ENCODE data around the gene USP12.

DNA sequence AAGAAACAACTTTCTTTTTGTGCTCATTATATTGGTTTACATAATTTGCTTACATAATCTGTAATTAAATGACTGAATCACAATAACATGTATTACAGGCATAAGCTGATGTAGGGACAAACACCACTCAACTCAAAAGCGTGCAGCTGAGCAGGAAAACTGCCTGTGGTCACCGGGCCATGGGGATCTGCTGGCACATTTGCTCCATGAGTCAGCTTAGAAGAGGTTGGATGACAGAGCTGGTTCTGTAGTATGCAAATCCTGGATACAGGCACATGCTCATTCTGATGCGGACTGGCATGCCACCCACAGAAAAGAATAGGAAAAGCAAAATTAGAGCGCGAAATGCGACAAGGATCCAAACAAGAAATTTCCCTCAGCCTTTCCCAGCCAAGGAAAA lies 128.6 kb downstream of the USP12 start:
- TF ChIP-seq, protein P1, sequence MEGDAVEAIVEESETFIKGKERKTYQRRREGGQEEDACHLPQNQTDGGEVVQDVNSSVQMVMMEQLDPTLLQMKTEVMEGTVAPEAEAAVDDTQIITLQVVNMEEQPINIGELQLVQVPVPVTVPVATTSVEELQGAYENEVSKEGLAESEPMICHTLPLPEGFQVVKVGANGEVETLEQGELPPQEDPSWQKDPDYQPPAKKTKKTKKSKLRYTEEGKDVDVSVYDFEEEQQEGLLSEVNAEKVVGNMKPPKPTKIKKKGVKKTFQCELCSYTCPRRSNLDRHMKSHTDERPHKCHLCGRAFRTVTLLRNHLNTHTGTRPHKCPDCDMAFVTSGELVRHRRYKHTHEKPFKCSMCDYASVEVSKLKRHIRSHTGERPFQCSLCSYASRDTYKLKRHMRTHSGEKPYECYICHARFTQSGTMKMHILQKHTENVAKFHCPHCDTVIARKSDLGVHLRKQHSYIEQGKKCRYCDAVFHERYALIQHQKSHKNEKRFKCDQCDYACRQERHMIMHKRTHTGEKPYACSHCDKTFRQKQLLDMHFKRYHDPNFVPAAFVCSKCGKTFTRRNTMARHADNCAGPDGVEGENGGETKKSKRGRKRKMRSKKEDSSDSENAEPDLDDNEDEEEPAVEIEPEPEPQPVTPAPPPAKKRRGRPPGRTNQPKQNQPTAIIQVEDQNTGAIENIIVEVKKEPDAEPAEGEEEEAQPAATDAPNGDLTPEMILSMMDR (IDR thresholded peaks at IDR 0.05): no peak
- TF ChIP-seq NFYB (CRISPR knock-in tag; conservative IDR thresholded peaks at IDR 0.05; ENCODE audit: low read depth) (no peak), TCF7 (CRISPR knock-in tag; IDR thresholded peaks at IDR 0.05; ENCODE audit: low read depth) (no peak), ZNF416 (CRISPR knock-in tag; IDR thresholded peaks at IDR 0.05) (no peak), MXD4 (CRISPR knock-in tag; IDR thresholded peaks at IDR 0.05; ENCODE audit: borderline replicate concordance) (no peak), ZNF317 (CRISPR knock-in tag; IDR thresholded peaks at IDR 0.05; ENCODE audit: borderline replicate concordance, low read depth) (no peak)
- TF ChIP-seq, protein P2, sequence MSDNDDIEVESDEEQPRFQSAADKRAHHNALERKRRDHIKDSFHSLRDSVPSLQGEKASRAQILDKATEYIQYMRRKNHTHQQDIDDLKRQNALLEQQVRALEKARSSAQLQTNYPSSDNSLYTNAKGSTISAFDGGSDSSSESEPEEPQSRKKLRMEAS (CRISPR knock-in tag; IDR thresholded peaks at IDR 0.05): no peak
- TF ChIP-seq, protein P3, sequence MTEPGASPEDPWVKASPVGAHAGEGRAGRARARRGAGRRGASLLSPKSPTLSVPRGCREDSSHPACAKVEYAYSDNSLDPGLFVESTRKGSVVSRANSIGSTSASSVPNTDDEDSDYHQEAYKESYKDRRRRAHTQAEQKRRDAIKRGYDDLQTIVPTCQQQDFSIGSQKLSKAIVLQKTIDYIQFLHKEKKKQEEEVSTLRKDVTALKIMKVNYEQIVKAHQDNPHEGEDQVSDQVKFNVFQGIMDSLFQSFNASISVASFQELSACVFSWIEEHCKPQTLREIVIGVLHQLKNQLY (CRISPR knock-in tag; IDR thresholded peaks at IDR 0.05): no peak
- TF ChIP-seq, protein P4, sequence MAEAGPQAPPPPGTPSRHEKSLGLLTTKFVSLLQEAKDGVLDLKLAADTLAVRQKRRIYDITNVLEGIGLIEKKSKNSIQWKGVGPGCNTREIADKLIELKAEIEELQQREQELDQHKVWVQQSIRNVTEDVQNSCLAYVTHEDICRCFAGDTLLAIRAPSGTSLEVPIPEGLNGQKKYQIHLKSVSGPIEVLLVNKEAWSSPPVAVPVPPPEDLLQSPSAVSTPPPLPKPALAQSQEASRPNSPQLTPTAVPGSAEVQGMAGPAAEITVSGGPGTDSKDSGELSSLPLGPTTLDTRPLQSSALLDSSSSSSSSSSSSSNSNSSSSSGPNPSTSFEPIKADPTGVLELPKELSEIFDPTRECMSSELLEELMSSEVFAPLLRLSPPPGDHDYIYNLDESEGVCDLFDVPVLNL (CRISPR knock-in tag; IDR thresholded peaks at IDR 0.05; ENCODE audit: borderline replicate concordance, low read depth): no peak
- TF ChIP-seq, protein P5, sequence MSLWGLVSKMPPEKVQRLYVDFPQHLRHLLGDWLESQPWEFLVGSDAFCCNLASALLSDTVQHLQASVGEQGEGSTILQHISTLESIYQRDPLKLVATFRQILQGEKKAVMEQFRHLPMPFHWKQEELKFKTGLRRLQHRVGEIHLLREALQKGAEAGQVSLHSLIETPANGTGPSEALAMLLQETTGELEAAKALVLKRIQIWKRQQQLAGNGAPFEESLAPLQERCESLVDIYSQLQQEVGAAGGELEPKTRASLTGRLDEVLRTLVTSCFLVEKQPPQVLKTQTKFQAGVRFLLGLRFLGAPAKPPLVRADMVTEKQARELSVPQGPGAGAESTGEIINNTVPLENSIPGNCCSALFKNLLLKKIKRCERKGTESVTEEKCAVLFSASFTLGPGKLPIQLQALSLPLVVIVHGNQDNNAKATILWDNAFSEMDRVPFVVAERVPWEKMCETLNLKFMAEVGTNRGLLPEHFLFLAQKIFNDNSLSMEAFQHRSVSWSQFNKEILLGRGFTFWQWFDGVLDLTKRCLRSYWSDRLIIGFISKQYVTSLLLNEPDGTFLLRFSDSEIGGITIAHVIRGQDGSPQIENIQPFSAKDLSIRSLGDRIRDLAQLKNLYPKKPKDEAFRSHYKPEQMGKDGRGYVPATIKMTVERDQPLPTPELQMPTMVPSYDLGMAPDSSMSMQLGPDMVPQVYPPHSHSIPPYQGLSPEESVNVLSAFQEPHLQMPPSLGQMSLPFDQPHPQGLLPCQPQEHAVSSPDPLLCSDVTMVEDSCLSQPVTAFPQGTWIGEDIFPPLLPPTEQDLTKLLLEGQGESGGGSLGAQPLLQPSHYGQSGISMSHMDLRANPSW (CRISPR knock-in tag; conservative IDR thresholded peaks at IDR 0.05; ENCODE audit: low read depth): no peak
